Adrenal gland (tissue), 12 donors: ENCODE data around the gene UMPS. TPM values are rescaled to one million over a fixed set of nuclear protein-coding genes. Genes with fewer than 3 reads are reported as not detected.

Source experiments
- DNase-seq, 7 donors: peaks; one replicate each; pipeline ENCODE4 v3.0.0-alpha.2; 2019 to 2020
- H3K27ac ChIP-seq, 5 donors: fragments of 200-600 bp; sonication (generic) in 4 of 5; 1 replicate in 3 of 5; 2 replicates in 2 of 5; pipeline versions ENCODE4 v1.5.1 to v1.8.0; 2016 to 2020; ENCODE audit warnings: mild to moderate bottlenecking in 1 of 5
- H3K27me3 ChIP-seq: fragments of 200-600 bp; 2 replicates; pipeline ENCODE4 v1.8.0; 2021
- H3K36me3 ChIP-seq, 2 donors: fragments of 200-600 bp; replicated peaks in 1 of 2; 1 replicate in 1 of 2; 2 replicates in 1 of 2; pipeline versions ENCODE4 v1.5.1 to v1.8.0; 2018 to 2022
- H3K4me1 ChIP-seq, 2 donors: fragments of 200-600 bp; replicated peaks in 1 of 2; 1 replicate in 1 of 2; 2 replicates in 1 of 2; pipeline versions ENCODE4 v1.5.1 to v1.8.0; 2018 to 2021
- H3K4me3 ChIP-seq, 4 donors: fragments of 200-600 bp; sonication (generic) in 3 of 4; one replicate each; pipeline ENCODE4 v1.5.1; 2016 to 2018
- H3K9me3 ChIP-seq, 3 donors: fragments of 200-600 bp; sonication (generic) in 1 of 3; replicated peaks in 1 of 3; 1 replicate in 2 of 3; 2 replicates in 1 of 3; pipeline versions ENCODE4 v1.5.1 to v1.8.0; 2016 to 2021
- CTCF ChIP-seq, 6 experiments: fragments of 450-650 bp in 4 of 6; fragments of 200-600 bp in 2 of 6; sonication (generic) in 1 of 6; IDR thresholded peaks; 1 replicate in 5 of 6; 2 replicates in 1 of 6; pipeline versions ENCODE4 v1.5.1 to v1.8.0; 2016 to 2021; ENCODE audit warnings: antibody characterized with exemption in 6 of 6, mild to moderate bottlenecking in 2 of 6, moderate library complexity in 1 of 6
- POLR2A ChIP-seq, 2 donors: fragments of 450-650 bp; IDR thresholded peaks; one replicate each; pipeline ENCODE4 v1.6.1; 2017; ENCODE audit warnings: antibody characterized with exemption in 2 of 2, mild to moderate bottlenecking in 2 of 2, moderate library complexity in 1 of 2
- WGBS, 4 donors: extraction: QIAGEN DNeasy Blood & Tissue Kit in 2 of 4; methylation state at CpG; one replicate each; pipeline versions ENCODE4 v1.1.5 to v1.1.7; 2013 to 2017; 5-methylcytosine and 5-hydroxymethylcytosine counted together
- intact Hi-C, 2 donors: fragments of 100-400 bp; cut with DNase I; formaldehyde crosslinking; loops; one replicate each; pipeline versions ENCODE4 v1.14.1 to v1.15.0; 2022 to 2023
- polyA plus RNA-seq, 3 donors: library from polyadenylated mRNA; stranded (reverse); fragments of 200-250 nt in 2 of 3; fragments of 350-450 nt in 1 of 3; fragmentation: Illumina TruSeq in 1 of 3; extraction: RNeasy Lipid Tissue Mini Kit (QIAGEN cat#74804) in 1 of 3; gene quantifications; one replicate each; pipeline ENCODE4 v1.2.3, GENCODE V29; 2013 to 2014
- total RNA-seq, 9 donors: library from RNA; depleted of rRNA in 4 of 9; stranded (reverse); fragments of >200 nt in 4 of 9; fragments of 120-200 nt in 1 of 9; fragmentation: NEBNext Ultra II Directional in 1 of 9; extraction: Animal tissue kit (Norgen Biotek cat#: 25700) in 1 of 9; gene quantifications; one replicate each; pipeline versions ENCODE4 v1.1.0 to v1.2.4, GENCODE V29; 2013 to 2023
- donor health status: healthy with polysubstance abuse.
- donor health status: Bipolar disorder and iron deficiency.
- donor health status: DM: yes; HTN: yes; CAD: no.
- donor health status: DM: no; HTN: no; CAD: no.
- donor health status: DM: no; HTN: no; CAD: no.
- donor health status: DM: yes; HTN: yes; CAD: no.

UMPS gene
- total and polyA plus RNA-seq, 12 donors: 8.8 to 45.9 (median 26.8) TPM

GRCh38 chr3:124699686-124700396 lies 30.4 kb upstream of the UMPS start:
- Histone ChIP-seq H3K4me3 (no peak overlapping the region), H3K36me3 (no peaks in the 10 kb centered on the region), H3K9me3 (no peaks in the 10 kb centered on the region), H3K4me1 (peaks cover 7 to 13% of the 10 kb centered on the region in 2 donors), H3K27me3 (no peaks in the 10 kb centered on the region), H3K27ac (peak overlapping the region in 4 of 5 donors; percentile 14 to 83 (median 70))
- no peak for TF ChIP-seq CTCF (IDR thresholded peaks at IDR 0.05)
- peak in 1 of 2 donors; percentile 50 for TF ChIP-seq POLR2A (IDR thresholded peaks at IDR 0.05)
- intact Hi-C loops: no loop called here
- DNase-seq: peak; percentile 65 to 94 (median 91)
- WGBS, 4 donors: 49 to 62% (median 51%) methylated on average over 8 to 12 of the region's 12 CpGs

- no peak for TF ChIP-seq CTCF (IDR thresholded peaks at IDR 0.05)
- no peak for TF ChIP-seq POLR2A (IDR thresholded peaks at IDR 0.05)
- Histone ChIP-seq H3K27me3 (no peaks in the 10 kb centered on the region), H3K36me3 (no peaks in the 10 kb centered on the region), H3K4me1 (peaks cover 7 to 13% of the 10 kb centered on the region in 2 donors), H3K9me3 (no peaks in the 10 kb centered on the region), H3K27ac (no peak overlapping the region), H3K4me3 (no peak overlapping the region)
- intact Hi-C loops: no loop called here
- 91 to 93% (median 92%) methylated on average over 14 to 15 of the region's 15 CpGs for WGBS, 4 donors
- peak in 5 of 7 donors; percentile 16 to 28 (median 26) for DNase-seq
These were observed 29.2 kb upstream of the UMPS start for GRCh38 chr3:124700880-124701684.

DNA sequence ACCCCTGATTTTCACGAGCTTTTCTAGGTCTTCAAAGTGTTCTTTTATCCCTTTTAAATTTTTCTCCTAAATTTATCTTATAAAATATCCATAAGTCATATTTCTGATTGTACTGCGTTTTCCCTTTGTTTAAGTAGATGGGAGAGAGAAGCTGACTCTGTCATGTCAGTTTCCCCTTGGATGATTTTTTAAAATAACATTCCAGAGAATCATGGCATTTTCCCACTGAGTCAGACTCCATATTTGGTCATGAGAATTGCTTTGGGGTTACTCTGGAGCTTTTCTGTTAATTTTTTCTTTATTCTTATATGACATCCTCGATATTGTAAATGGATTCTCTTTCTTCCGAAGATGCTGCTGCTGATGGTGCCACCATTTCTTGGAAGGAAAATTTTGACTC lies 28.6 kb upstream of the UMPS start:
- WGBS, 4 donors: 73 to 87% (median 82%) methylated on average over 4 of the region's 4 CpGs
- Histone ChIP-seq H3K27me3 (no peaks in the 10 kb centered on the region), H3K36me3 (no peaks in the 10 kb centered on the region), H3K4me1 (peaks cover 7 to 13% of the 10 kb centered on the region in 2 donors), H3K4me3 (no peak overlapping the region), H3K27ac (no peak overlapping the region), H3K9me3 (no peaks in the 10 kb centered on the region)
- TF ChIP-seq CTCF (IDR thresholded peaks at IDR 0.05) (no peak), POLR2A (IDR thresholded peaks at IDR 0.05) (no peak)
- no peak for DNase-seq
- intact Hi-C loops: no loop called here

- TF ChIP-seq POLR2A (IDR thresholded peaks at IDR 0.05) (no peak), CTCF (IDR thresholded peaks at IDR 0.05) (no peak)
These were observed 27.3 kb upstream of the UMPS start for GRCh38 chr3:124702950-124703349.

More at GRCh38 chr3:124702950-124703349, 27.3 kb upstream of the UMPS start:
- WGBS, 4 donors: 87 to 95% (median 93%) methylated on average over 7 of the region's 7 CpGs
- intact Hi-C loops: no loop called here
- DNase-seq: no peak
- H3K36me3 ChIP-seq: no peaks in the 10 kb centered on the region
- no peaks in the 10 kb centered on the region for H3K9me3 ChIP-seq
- H3K4me1 ChIP-seq: peaks cover 7 to 13% of the 10 kb centered on the region in 2 donors
- no peak overlapping the region for H3K4me3 ChIP-seq
- no peak overlapping the region for H3K27ac ChIP-seq
- no peaks in the 10 kb centered on the region for H3K27me3 ChIP-seq
